EH (cell line): ENCODE results near the gene GADL1.
A peak's percentile ranks its signal among the peaks of the same experiment; 100 is the strongest.

Source experiments
- DNase-seq: peaks from one replicate; pipeline ENCODE4 v3.0.0-alpha.2; 2015; ENCODE audit warnings: low read depth

The GADL1 gene

DNA sequence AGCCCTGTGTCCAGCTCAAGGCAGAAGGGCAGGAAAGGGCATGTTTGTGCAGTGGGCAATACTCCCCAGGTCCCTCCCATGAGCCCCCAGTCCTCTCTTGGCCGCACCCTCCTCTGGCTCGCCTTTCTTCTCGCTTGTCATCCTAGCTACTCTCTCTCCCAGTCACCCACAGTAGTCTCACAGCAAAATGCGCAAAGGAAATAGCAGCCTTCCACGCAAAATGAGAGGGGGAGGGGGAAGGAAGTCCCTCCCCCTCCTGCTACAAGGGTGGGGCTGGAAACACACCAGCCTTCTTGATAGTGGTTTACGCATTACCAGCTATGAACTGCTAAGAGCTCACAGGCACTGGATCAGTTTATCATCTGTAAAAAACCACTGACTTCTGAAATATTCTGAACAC, 83.8 kb downstream of the GADL1 start:
- DNase-seq: no peak

GRCh38 chr3:30805695-30806094, 88.8 kb downstream of the GADL1 start:
- no peak for DNase-seq

- no peak for DNase-seq
These were observed 89.5 kb downstream of the GADL1 start for GRCh38 chr3:30804984-30805383.

DNA sequence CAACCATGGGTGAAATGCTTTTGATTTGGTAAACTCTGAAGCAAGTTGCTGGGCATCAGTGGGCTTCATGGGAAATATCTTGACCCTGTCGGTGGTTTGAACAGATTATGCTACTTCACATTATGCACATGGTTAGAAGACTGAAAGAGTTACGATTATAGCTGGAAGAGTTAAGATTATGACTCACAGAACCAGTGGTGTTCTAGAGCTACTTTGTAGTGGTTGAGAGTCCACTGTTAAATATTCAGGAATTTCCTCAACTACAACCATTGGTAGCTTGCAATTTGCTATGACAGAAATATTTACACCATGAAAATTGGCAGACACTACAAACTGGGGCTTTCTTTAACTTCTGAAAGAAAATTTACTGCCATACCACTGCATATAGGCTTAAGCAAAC, 99.3 kb downstream of the GADL1 start:
- no peak for DNase-seq

GRCh38 chr3:30793740-30794139, 100.7 kb downstream of the GADL1 start:
- DNase-seq: no peak

DNA sequence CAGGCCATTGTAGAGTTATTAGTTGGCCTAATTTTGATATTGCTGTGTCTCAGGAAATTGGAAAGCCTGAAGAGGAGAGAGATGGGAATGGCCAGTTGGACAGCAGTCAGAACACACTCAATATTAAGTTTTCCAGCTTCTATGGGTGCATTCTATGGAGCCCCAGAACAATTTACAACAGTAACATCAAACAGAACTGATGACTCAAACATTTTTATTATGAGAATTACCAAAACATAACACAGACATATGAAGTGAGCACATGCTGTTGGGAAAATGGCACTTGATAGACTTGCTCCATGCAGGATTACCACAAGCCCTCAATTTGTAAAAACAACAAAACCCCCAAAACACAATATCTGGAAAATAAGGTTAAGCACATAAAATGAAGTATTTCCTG, 104.3 kb downstream of the GADL1 start:
- DNase-seq: no peak

DNA sequence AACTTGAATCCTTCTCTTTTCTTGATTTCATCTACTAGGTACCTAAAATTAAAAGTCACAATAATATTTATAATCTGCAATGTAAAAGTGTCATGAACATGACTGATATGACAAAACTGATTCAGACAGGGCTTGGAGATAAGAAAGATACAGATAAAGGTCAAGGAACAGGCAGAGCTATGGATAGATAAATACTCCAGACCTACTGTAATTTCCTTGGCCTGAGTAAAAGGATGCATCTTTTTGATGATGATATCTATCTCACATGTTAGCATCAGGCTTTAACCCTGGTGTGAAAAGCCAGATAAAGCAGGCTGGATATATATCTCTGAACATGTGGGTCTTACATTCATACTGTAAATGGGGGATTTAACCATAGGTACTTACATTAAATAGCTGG, 108.1 kb downstream of the GADL1 start:
- no peak for DNase-seq

DNA sequence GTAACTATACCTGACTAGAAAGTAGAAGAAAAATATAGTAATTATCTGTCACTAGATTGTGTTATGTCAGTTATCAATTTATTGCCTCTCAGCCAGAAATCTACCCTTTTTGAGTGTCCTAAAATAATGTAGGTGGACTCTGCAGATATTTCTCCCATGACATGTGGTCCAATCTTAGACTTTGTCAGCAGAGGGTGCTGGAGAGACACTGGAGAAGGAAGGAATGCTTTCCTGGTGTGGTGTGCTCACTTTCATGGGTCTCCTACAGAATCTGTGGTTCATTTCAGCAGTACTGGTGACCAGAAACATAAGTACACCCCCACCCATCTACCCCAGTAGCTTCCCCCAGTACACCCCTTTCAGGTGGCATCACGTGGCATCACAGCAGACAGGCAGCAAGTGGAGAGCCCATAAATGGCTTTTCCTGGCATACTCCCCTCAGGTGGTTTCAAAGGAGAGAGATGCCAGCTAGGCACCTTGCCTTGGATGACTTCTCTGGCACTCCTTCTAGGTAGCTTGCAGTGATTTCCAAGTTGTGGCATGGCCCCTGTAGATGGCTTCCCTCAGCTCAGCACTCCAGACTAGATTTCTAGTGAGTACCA, 114.7 kb downstream of the GADL1 start:
- DNase-seq: peak; percentile 53

DNA sequence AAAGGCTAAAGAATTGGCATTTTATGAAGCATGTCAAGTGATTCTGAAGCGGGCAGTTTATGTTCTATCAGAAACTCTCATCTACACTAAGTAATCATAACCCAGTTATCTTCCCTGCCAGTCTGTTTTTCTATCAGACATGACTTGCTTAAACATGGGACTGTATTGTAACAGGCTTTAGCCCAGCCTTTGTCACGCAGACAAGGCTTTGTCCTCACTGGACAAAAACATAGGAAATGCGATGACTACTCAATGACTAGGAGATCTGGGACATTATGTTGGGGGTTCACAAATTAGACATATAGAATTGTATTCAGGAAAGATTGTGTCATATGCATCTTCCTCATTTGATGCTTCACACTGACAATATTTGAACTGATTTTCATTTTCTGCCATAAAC, 115.5 kb downstream of the GADL1 start:
- DNase-seq: no peak

DNA sequence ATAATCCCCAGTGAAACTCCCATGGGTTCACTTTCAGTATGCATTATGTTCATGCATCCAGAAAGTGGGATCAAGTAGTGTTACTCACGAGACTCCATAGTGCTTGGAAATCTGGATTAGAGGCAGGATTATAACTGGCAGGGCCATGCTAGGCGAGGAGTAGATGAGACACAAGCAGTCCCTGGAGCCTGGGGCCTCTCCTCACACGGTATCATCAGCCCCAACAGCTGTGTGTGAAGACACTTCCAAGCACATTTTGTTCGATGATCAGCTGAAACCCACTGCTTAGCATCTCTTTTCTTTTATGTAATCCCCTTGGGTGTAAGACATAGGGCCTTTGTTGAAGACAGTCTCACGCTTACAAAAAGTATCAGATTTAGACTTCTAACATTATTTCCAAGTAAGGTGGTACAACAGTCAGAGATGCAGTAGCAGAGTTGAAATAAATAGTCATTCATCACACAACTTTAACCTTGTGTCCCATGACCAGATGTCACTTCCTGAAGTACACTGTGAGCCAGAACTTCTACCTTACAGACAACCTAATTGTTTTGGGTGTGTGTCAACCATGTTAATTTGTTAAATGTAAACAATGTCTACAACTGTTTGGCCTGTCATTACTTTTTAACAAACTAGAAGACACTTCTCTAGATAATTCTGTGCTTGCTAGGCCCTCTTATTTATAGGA, 116.9 kb downstream of the GADL1 start:
- DNase-seq: no peak

GRCh38 chr3:30776186-30776815, 118.2 kb downstream of the GADL1 start:
- DNase-seq: no peak

DNA sequence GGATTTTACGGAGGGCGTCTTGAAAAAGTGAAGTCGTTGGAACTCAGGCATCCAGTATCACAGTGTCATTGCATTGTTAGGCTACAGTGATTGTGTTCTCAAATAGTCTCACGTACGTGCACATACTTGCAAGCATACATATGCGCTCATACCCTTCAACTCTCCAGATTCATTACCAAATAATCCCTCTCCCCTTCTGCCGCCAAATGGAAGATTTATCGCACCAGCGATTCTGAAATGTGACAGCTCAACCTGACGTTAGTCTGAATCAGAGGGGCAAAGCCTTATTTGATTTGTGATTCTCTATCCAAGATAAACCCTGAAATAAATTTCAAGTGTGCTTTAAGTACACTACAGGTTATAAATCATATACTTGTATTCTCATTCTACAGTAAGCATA, 119.4 kb downstream of the GADL1 start:
- DNase-seq: no peak

- DNase-seq: no peak
These were observed 120.4 kb downstream of the GADL1 start for GRCh38 chr3:30774062-30774461.

- peak; percentile 93 for DNase-seq
These were observed 124.1 kb downstream of the GADL1 start for GRCh38 chr3:30770387-30770786.

- peak; percentile 56 for DNase-seq
These were observed 125.5 kb downstream of the GADL1 start for GRCh38 chr3:30768703-30769550.

DNA sequence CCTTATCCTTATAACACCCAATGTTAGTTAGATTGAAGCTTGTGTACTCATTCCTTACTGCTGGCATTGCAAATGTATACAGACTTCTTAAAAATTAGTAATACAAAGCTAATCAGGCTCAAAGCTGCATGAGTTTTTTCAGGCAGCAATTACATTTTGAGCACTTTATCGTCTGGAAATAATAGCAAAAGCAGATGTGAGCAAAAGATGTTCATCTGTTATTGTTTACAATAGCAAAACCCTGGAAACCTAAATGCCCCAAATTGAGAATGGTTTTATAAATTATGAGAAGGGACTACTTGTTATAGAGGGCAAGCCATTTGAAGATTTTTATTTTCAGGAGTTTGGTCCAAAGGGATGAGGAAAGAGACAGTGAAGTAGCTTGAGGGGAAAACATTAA, 126.4 kb downstream of the GADL1 start:
- DNase-seq: no peak

DNA sequence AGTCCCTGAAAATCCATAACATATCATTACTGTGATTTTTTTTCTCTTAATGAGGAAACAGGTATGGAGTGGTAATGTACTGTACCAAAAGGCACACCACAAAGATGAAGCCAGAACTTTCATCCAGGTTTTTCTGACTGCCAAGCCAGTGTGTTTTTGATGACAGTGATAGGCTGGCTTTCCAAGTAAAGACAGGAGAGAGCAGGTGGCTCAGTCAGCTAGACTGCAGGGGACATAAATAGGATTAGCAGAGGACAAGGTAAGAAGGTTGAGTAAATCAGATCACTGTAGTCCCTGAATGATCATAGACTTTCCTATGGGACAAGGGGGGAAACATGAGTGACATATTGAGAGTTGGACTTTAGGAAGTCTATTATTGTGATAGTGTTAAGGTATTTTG, 127.9 kb downstream of the GADL1 start:
- DNase-seq: no peak

- DNase-seq: no peak
These were observed 129.6 kb downstream of the GADL1 start for GRCh38 chr3:30764891-30765290.

- no peak for DNase-seq
These were observed 130.2 kb downstream of the GADL1 start for GRCh38 chr3:30764281-30764680.

- no peak for DNase-seq
These were observed 133.1 kb downstream of the GADL1 start for GRCh38 chr3:30761374-30761773.

GRCh38 chr3:30760737-30761136, 133.7 kb downstream of the GADL1 start:
- no peak for DNase-seq

GRCh38 chr3:30760040-30760695, 134.3 kb downstream of the GADL1 start:
- peak; percentile 33 for DNase-seq
